Cerebellar nuclear complex (tissue), 1 donor: ENCODE measurements around the gene BBS9.
"Not testable (repeated sequence)": the region's sequence is repeated elsewhere in the genome, so short reads cannot be mapped to it uniquely, and the experiment has no call there.

Experiments
- DNase-seq, 2 experiments: peaks; one replicate each; lab custom pipeline; 2025; lab: John Stamatoyannopoulos, UW

BBS9 gene

DNA sequence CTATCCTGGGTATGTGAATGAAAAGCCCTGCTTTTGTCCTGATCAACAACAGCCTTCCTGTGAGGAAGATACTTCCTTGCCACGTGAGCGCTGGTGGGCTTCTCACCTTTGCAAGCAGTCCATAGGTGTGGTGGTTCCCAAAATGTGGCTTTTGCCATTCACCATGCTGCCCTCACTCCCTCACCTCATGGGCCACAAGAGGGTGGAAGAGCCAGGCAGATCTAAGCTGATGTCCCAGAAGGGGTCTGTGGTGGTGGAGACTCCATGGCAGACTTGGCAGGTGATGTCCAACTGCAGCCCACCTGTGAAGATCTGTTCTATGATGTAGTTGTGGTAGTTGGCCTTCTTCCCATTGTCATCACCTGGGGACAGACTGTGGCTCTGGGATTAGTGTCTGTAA lies 147.4 kb downstream of the BBS9 start:
- DNase-seq: no peak

DNA sequence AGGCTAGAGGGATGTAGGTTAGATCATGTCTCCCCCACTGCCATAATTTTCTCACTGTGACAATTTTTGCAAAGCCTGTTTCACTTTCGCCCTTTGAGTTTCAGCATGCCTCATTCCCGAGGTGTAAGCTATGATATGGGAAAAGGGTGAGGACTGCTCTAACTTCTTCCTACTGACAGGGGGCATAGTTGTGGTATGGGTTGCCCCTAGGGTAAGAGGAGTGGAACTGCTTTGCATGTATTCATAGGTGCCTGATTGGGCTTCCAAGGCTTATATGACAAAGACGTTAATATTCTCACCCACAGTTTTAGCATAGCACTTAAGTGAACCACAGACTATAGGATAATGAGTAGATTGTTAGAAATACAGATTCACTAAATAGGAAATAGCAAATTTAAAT lies 148.7 kb downstream of the BBS9 start:
- DNase-seq: no peak

DNA sequence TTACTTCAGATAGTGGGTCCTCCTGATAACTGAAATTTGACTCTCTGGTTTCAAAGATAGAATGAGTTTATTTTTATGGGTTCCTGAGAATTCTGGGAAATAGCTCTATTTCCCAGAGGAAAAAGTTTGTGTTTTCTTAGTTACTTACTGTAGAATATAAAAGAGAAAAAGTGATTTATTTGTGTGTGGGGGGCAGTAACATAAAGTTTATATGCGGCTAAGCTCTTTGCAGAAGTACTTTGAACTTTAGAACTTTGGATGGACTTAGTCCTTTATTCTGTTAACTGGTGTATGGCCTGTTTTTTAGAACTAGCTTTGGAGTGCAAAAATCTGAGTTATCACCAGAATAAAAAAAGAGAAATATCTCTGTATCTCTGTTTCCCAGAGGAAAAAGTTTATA lies 157.1 kb downstream of the BBS9 start:
- no peak for DNase-seq

DNA sequence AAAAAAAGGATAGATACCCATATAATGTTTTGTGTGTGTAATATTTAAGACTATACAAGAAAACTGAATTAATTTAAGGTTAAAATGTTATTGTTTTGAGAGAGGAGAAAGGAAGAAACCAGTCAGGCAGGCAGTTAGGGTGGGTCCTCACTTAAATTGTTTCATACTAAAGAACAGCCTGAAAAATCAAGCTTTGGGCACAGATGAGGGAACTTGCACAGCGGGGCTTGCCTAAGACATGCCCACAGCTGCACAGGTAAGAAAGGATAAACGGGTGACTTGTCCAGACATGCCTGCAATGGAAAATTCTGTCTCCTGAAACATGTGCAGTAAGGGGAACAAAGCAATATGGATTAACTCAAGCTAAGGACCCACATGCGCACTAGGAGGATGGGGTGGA lies 158.4 kb downstream of the BBS9 start:
- no peak for DNase-seq

DNA sequence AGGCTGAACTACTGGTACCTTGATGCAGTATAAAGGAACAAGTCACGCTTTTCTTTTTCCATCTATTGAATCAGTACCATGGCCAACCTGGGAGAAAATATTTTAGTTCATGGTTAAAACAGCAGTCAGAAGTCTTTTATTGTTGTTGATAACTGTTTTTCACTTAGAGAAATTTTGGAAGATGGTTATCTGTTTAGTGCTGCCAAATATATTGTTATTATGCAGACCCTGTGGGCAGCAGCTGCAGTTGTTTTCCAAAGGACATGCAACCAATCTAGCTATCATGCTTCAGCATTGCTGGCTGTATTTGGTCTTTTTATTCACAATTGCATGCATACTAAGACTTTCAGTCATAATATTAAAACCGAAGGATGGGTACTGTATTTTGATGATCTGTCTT lies 169.5 kb downstream of the BBS9 start:
- DNase-seq: no peak

DNA sequence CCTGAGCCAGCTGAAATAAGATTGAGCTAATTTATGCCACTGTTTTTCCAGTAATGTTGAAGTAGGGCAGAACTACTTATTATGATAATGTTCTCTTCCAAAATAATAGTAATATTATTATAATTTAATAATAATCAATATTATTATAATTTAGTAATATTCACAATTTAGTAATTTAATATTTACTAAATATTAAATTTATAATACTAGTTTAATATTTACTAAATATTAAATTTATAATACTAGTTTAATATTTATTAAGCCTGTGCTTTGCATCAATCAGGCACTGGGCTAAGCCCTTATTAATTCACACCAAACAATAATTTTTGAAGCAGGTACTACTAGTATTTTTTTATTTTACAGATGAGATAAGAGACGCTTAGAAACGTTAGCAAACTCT lies 170.1 kb downstream of the BBS9 start:
- DNase-seq: no peak

DNA sequence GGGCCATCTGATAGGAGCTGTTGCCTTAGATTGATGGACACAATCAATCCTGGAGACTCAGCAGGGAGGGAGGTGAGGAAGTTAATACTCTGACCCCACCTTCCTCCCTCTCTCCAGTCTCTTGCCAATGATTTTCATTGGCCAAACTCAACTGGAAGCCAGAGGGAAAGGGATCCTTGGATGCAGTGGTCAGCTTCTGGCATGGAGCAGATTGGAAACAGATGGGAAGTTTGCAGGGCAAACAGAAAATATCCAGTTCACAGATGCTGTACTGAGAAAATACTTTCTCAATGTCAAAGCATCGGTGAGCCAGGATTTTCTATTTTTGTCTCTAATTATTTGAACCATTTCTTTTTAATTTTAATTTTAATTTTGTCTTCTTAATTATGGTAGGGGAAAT lies 170.8 kb downstream of the BBS9 start:
- no peak for DNase-seq

DNA sequence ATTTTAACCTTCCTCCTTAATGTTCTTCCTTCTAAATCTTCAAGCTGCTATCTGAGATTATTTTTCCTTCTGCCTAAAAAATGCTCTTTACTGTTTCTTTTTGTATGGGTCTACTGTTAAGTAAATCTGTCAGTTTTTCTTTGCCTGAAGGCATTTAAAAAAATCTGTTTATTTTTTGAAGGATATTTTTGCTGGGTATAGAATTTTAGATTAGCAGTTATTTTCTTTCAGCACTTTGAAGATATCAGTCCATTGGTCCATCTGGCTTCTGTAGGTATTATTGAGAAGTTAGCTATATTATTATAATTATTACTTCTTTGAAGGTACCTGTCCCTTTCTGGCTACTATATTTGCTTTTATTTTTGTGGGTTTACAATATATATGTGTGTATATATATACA lies 171.4 kb downstream of the BBS9 start:
- DNase-seq: no peak

DNA sequence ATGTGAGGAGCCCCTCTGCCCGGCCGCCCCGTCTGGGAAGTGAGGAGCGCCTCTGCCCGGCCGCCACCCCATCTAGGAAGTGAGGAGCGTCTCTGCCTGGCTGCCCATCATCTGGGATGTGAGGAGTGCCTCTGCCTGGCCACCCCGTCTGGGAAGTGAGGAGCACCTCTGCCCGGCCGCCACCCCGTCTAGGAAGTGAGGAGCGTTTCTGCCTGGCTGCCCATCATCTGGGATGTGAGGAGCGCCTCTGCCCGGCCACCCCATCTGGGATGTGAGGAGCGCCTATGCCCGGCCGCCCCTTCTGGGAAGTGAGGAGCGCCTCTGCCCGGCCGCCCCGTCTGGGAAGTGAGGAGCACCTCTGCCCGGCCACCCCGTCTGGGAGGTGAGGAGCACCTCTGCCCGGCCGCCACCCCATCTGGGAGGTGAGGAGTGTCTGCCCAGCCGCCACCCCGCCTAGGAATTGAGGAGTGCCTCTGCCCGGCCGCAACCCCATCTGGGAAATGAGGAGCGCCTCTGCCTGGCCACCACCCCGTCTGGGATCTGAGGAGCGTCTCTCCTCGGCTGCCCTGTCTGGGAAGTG lies 174.7 kb downstream of the BBS9 start:
- not testable (repeated sequence) for DNase-seq

DNA sequence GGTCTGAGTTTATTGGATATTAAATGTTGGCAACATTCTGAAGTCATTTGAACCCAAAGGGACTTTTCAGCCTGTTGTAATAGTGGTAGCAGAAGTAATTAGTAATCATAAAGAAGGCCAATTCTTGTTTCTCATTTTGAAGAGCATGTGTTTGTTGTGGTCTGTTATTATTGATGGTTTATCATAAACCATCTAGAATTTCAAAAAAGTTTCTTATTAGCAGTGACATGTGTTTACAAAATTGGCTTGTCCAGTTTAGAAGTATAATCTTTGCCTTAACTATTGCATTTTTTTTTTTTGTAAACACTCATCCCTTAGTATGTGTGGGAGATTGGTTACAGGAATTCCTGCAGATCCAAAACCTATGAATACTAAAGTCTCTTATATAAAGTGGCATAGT lies 177.8 kb downstream of the BBS9 start:
- no peak for DNase-seq

DNA sequence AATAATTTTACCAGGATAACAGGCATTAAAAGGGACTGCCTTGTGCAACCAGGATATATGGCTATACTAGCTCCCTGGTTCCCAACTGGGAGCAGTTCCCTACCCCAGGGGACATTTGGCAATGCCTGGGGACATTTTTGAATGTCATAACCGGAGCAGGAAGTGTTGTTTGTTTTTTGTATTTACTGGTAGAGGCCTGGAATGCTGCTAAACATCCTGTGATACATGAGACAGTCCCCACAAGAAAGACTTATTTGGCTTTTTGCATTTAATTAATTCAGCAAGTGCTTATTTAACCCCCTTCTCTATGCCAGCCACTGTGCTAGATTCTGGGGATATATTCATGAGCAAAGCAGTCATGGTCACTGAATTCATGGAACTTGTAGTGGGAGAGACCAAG lies 181.2 kb downstream of the BBS9 start:
- no peak for DNase-seq

DNA sequence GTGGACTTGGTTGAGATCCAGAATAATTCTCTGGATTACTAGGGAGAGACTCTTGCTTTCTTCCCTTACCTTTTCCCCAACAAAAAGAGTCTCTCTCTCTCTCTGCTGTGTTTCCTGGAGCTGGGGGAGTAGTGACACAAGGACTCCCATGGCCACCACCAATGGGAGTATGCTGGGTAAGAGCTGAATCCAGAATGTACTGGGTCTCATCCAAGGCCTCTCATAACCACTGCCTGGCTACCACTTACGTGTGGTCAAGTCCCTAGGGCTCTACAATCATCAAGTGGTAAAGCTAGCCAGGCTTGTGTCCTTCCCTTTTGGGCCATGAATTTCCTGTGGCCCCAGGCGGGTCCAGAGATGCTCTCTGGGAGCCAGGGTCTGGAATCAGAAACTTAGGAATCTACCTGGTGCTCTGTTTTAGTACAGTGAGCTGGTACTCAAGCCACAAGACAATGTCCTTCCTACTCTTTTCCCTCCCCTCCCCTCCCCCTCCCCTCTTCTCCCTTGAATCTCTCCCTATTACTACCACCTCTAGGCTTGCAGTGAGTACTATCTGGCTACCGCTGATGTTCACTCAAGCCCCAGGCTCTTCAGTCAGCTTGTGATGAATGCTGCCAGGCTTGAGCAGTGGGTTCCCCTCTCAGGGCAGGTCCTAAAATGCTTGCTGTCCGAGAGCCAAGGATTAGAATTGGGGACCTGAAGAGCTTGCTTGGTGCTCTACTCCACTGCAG lies 196.6 kb downstream of the BBS9 start:
- DNase-seq: no peak

DNA sequence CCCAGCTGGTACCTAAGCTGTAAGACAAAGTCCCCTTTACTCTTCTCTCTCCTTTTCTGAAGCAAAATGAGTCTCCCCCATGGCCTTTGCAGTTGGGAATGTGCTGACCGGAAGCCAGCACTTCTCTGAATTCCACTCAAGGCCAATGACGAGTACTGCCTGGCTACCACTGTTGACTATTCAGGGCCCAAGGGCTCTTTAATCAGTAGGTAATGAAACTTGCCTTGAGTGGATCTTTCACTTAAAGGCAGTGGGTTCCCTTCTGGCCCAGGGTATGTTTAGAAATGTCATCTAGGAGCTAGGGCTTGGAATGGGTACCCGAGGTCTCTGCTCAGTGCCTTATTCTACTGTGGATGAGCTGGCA lies 197.1 kb downstream of the BBS9 start:
- DNase-seq: no peak

DNA sequence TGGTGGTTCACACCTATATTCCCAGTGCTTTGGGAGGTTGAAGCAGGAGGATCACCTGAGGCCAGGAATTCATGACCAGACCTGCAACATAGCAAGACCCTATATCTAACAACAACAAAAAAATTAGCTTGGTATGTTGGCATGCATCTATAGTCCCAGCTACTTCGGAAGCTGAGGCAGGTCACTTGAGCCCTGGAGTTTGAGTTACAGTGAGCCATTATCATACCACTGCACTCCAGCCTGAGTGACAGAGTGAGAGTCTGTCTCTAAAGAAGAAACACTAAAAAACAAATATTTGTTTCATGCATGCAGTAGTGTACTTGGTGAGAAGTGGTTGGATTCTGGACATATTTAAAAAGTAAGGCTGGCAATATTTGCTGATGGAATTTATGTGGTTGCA lies 198.1 kb downstream of the BBS9 start:
- DNase-seq: no peak

DNA sequence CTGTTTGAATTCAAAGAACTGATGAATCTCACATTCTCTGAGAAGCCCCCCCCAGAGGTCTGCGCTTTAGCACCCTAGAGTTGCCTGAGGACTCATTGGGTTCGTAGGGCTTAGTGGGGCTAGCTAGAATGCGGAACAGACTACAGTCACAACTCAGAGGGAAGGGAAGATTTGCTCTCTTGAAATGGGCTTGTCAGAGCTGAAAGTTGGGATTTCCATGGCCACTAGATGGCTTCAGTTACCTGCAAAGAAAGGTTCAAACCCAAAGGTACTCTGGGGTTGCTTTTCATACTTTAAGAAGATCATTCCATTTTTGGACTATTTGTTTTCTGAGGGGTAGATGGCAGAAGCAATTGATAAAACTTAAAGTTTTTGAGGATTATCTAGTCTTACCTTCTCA lies 205.0 kb downstream of the BBS9 start:
- DNase-seq: no peak

DNA sequence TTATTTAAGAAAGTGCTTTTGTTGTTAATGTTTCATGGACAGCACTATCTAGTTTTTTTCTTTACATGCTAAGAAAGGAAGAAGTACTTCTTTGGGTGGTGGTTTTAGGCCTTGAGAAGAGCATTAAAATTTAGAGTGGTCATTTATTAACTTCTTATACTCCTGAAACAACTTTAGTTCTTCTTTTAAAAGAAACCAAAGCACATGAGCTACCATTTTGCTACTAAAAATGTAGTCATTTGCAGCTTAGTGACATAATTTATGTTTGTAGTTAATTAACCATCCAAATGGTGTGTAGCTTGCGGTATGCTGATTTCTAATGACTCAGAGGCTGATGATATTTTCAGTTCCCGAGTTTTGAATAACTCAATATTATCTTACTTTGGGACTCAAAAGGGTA lies 207.5 kb downstream of the BBS9 start:
- no peak for DNase-seq

DNA sequence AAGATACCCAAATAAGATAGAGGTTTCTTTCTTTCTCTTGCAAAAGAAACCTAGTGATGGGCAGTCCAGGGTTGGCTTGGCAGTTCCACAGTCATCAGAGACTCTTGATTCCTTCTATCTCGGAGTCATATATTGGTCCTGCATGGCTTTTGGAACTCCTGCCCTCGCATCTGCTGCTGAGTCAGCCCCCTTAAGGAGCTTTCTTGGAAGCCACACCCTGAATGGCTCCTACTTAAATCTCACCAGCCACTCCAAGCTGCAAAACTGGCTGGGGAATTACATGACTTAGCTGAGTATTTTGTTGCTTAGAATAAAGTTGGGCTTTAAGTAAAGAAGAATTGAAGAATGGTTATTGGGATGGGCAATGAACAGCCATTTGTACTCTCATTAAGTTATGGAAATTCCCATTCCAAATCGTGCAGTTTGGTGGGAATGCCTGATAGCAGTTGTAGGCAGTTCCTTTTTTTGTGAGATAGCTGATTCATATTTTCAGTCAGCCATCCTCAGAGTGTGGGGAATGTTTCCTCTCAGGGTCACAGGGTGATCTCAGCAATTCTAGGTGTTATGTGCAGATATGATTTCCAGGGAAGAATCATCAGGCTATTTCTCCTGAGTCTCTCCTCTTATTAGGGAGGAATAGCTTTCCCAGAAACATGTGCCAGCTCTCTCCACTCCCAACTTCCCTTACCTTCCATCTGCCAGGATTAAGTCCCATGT lies 209.9 kb downstream of the BBS9 start:
- DNase-seq: no peak

DNA sequence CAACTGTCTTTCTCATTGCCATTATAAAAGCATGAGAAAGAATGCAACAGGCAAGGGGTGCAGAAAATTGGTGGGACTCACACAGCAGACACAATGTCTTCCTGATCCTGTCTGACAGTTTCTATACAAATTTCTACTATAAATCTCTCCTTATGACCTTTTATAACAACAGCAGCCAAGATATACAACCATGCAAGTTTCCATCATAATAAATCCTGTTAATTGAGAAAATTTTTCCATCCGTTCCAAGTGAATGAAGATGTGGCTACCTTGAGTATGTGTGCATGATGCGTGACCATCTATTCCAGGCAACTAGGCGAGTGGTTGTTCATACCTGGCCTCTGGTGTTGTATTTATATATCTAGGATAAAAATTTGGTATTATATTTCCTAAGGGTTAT lies 216.7 kb downstream of the BBS9 start:
- no peak for DNase-seq

DNA sequence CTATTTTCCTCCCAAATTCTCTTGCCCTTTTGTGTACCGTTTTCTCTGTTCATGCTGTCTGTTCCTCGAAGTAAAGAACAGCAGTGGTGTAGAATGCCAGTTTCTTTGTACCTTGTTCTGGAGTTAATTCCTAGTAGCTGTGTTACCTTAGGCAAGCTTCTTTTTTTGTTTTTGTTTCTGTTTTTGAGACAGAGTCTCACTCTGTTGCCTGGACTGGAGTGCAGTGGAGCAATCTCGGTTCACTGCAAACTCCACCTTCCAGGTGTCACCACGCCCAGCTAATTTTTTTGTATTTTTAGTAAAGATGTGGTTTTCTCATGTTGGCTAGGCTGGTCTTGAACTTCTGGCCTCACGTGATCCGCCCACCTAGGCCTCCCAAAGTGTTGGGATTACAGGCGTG lies 221.2 kb downstream of the BBS9 start:
- DNase-seq: no peak

DNA sequence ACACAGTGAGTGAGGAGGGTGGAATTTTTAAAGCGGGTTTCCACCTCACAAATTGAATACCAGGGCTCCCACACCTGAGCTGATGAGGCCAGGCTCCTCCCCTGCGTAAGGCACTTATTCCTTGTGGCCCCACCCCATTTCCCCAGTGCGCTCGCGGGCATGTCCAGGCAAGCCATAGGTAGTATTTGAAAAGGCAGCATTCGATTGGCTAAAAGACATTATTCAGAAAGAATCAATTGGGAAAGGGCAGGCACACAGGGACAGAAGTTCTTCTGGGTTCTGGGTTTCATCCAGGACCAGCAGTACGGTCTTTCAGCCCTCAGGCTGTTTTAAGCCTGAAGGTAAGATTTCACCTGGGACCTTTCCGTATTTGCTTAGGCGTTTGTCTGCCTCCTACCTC lies 222.3 kb downstream of the BBS9 start:
- no peak for DNase-seq

DNA sequence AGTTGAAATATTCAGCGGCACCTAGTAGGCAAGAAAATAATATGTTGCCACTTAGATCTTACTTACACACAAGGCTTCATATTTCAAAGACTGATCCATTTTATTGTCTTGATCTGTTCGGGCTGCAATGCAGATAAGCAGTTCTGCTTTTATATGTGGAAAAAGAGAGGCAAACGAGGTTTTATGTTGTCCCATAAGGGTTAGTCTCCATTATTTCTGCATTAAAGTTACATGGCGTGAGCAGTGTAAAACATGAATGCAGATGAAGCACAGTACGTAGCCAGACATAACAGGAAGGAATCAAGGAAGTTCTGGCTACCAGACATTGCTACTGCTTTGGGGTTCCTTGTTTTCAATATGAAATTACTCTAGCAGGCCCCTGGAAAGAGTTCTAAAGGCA lies 224.8 kb downstream of the BBS9 start:
- DNase-seq: no peak

DNA sequence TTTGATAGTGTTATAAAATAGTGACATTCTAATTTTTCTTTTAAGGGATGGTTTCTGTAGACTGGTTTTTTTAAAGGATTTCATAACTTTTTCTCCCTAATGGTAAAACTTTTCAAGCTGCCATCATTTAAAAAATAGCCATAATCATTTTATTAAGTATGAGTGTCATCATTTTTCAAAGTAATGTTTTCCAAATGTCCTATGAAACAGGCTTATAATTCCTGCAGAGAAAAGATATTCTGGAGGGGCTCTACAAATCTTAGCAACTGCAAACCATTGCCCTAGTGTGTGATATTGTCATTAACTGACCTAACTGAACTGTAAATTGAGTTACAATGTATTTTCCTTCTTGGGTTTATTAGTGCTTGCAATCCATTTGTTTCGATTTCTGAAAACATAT lies 226.0 kb downstream of the BBS9 start:
- DNase-seq: no peak

DNA sequence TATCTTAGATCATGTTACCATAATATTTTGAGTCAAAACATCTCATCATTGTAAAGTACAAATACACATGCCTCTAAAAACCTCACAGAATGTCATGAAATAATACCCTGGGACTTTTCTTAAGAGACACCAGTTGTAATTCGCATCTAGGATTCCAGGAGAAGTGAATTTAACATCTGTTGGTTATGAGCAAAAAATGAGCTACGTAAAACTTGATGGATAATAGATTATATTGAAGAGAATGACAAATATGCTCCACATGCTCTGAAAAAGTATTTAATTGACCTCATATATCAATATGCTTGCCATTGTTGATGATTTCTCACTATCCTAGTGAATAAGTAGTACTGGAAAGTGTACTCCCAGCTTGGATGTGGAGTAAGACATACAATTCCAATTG lies 227.0 kb downstream of the BBS9 start:
- DNase-seq: no peak

DNA sequence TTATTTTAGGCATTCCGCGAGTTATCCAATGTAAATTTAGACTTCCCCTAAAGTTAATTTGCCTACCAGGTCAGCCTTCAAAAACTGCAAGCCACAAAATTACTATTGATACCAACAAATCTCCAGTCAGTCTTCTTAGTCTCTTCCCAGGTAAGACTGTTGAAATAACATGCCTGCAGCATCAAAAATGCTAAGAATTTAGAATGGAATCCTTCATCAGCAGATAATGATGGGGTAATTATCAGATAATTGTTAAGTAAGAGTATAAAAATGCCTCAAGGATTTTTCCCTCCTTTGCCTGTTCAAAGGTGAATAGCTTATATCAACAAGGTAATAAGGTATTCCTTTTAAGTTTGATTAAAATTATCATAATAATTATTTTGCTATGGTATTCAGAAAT lies 228.5 kb downstream of the BBS9 start:
- DNase-seq: no peak
